Heart left ventricle (tissue), 13 donors: ENCODE data around the gene SLC52A3.

Experiments used
- POLR2A ChIP-seq, 2 donors: fragments of 450-650 bp; IDR thresholded peaks; one replicate each; pipeline ENCODE4 v1.6.1; 2017; ENCODE audit warnings: antibody characterized with exemption in 2 of 2, mild to moderate bottlenecking in 2 of 2, moderate library complexity in 2 of 2
- TF ChIP-seq, protein P1 (sequence below), 12 donors: fragments of 200-600 bp; sonication (generic) in 4 of 12; IDR thresholded peaks; one replicate each; pipeline versions ENCODE4 v1.5.0 to v1.8.0; 2018 to 2022; ENCODE audit warnings: antibody characterized with exemption in 12 of 12, mild to moderate bottlenecking in 5 of 12
- donor health status: ischemic (EF 13 %, LVEDD 7.1; RV severe dilation, severe dysfunction).
- donor health status: DM: no; HTN: yes; CAD: no.
- donor health status: DM: no; HTN: no; CAD: no.
- donor health status: ischemic (EF 25% LVEDD 6.9; RV normal size, moderate dysfunction).
- donor health status: ischemic (EF 25% LVEDD 5.7; RV mildly dilated, moderate dysfunction).
- donor health status: ischemic (EF 35%, LVEDD 5.7; RV mildly dilated, moderate dysfunction).
- donor health status: nonischemic (EF 11% LVEDD 7.7; RV severe dilation, severe dysfunction).
- donor health status: DM: yes; HTN: yes; CAD: no.
- donor health status: PGD.
- donor health status: ischemic (EF 29% LVEDD 5.4; RV normal size, mild dysfunction).
- donor health status: nonischemic (EF 23%, LVEDD 6.1; RV moderate dilation, normal function).

DNA sequence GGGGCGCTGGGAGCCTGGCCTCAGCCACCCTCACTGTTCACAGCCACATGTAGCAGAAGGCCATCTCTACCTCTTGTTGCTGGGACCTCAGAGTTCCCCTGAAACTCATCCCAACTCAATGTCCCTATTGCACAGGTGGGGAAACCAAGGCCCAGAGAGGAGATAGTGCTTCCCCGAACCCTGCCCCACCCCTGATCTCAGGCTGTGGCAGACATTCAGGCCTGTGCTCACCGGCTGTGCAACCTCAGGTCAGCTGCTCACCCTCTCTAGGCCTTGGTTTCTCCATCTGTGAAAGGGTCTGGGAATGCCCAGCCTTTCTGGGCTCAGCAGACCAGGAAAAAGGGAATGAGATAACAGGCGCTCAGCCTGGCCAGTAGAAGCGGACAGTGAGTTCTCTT lies 6.4 kb upstream of the SLC52A3 start:
- TF ChIP-seq, protein P1, sequence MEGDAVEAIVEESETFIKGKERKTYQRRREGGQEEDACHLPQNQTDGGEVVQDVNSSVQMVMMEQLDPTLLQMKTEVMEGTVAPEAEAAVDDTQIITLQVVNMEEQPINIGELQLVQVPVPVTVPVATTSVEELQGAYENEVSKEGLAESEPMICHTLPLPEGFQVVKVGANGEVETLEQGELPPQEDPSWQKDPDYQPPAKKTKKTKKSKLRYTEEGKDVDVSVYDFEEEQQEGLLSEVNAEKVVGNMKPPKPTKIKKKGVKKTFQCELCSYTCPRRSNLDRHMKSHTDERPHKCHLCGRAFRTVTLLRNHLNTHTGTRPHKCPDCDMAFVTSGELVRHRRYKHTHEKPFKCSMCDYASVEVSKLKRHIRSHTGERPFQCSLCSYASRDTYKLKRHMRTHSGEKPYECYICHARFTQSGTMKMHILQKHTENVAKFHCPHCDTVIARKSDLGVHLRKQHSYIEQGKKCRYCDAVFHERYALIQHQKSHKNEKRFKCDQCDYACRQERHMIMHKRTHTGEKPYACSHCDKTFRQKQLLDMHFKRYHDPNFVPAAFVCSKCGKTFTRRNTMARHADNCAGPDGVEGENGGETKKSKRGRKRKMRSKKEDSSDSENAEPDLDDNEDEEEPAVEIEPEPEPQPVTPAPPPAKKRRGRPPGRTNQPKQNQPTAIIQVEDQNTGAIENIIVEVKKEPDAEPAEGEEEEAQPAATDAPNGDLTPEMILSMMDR (IDR thresholded peaks at IDR 0.05): no peak
- no peak for TF ChIP-seq POLR2A (IDR thresholded peaks at IDR 0.05)
